Measurements from ENCODE around the gene PTGES3L. TPM values are rescaled to one million over a fixed set of nuclear protein-coding genes. Genes with fewer than 3 reads are reported as not detected.
"Not testable (repeated sequence)": the region's sequence is repeated elsewhere in the genome, so short reads cannot be mapped to it uniquely, and the experiment has no call there.

PTGES3L gene
- total RNA-seq, 2 donors from 2014 or later = 4.6 to 7.9 TPM

DNA sequence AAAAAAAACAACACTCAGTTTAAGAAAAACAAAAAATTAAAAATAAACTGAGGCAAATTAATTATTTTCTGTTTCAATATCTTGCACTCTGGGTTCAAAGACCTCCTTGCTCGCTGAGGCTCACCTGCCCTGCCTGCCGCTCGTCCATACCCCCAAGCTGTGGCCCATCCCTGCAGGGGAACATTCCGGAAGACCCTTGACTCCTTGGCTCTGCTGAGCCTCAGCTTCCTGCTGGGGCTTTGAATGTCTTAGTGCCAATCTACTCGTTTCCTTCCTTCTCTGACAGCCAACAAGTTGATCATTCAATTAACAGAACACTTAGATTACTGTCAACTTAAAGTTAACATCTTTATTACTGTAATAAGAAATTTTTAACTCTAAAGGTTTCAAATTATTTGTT lies 55.0 kb downstream of the PTGES3L start:
- no peak overlapping the region for H3K4me3 ChIP-seq (ENCODE audit: low read length)
- H3K4me1 Mint-ChIP-seq = peaks cover 9% of the 10 kb centered on the region
- H3K4me1 ChIP-seq (ENCODE audit: control insufficient read depth, insufficient read depth, low read length) = no peaks in the 10 kb centered on the region
- H3K27ac Mint-ChIP-seq = no peak overlapping the region
- peak; percentile 56 for DNase-seq
- H3K9me3 Mint-ChIP-seq = no peaks in the 10 kb centered on the region
- no peak overlapping the region for H3K9ac ChIP-seq (ENCODE audit: extremely low read depth, low read length, poor library complexity, severe bottlenecking)
- TF ChIP-seq, protein P1, sequence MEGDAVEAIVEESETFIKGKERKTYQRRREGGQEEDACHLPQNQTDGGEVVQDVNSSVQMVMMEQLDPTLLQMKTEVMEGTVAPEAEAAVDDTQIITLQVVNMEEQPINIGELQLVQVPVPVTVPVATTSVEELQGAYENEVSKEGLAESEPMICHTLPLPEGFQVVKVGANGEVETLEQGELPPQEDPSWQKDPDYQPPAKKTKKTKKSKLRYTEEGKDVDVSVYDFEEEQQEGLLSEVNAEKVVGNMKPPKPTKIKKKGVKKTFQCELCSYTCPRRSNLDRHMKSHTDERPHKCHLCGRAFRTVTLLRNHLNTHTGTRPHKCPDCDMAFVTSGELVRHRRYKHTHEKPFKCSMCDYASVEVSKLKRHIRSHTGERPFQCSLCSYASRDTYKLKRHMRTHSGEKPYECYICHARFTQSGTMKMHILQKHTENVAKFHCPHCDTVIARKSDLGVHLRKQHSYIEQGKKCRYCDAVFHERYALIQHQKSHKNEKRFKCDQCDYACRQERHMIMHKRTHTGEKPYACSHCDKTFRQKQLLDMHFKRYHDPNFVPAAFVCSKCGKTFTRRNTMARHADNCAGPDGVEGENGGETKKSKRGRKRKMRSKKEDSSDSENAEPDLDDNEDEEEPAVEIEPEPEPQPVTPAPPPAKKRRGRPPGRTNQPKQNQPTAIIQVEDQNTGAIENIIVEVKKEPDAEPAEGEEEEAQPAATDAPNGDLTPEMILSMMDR (conservative IDR thresholded peaks at IDR 0.05) = no peak
- no peaks in the 10 kb centered on the region for H3K27me3 ChIP-seq (ENCODE audit: control insufficient read depth, insufficient read depth, low read length, poor library complexity, severe bottlenecking)
- no peak overlapping the region for H3K4me3 Mint-ChIP-seq
- WGBS, 2 experiments (ENCODE audit: insufficient coverage in 1 of 2, insufficient read length in 1 of 2) = 17 to 41% methylated on average over 1 to 5 of the region's 5 CpGs
- H3K36me3 ChIP-seq (ENCODE audit: control insufficient read depth, insufficient read depth, low read length) = no peaks in the 10 kb centered on the region
- H3K27ac ChIP-seq (ENCODE audit: low read depth, low read length) = no peak overlapping the region
- no peaks in the 10 kb centered on the region for H3K9me3 ChIP-seq (ENCODE audit: control insufficient read depth, low read length)
- no peaks in the 10 kb centered on the region for H3K27me3 Mint-ChIP-seq (ENCODE audit: insufficient read depth)
- no peaks in the 10 kb centered on the region for H3K36me3 Mint-ChIP-seq (ENCODE audit: low read depth)

DNA sequence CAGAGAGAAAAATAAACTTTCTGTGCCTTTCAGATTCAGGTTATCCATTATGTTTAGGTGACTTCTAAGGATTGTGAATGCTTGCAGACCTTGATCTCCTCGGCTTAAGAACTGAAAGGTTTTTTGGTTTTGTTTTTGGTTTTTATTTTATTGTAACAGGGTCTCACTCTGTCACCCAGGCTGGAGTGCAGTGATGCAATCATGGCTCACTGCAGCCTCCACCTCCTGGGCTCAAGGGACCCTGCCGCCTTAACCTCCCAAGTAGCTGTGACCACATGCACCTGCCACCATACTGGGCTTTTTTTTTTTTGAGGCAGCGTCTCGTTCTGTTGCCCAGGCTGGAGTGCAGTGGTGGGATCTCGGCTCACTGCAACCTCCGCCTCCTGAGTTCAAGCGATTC lies 56.4 kb downstream of the PTGES3L start:
- H3K27me3 Mint-ChIP-seq (ENCODE audit: insufficient read depth); H3K27ac Mint-ChIP-seq; H3K4me3 ChIP-seq (ENCODE audit: low read length); H3K27me3 ChIP-seq (ENCODE audit: control insufficient read depth, insufficient read depth, low read length, poor library complexity, severe bottlenecking); H3K4me1 ChIP-seq (ENCODE audit: control insufficient read depth, insufficient read depth, low read length); H3K36me3 ChIP-seq (ENCODE audit: control insufficient read depth, insufficient read depth, low read length); DNase-seq; H3K9me3 Mint-ChIP-seq; H3K36me3 Mint-ChIP-seq (ENCODE audit: low read depth); H3K9me3 ChIP-seq (ENCODE audit: control insufficient read depth, low read length); H3K27ac ChIP-seq (ENCODE audit: low read depth, low read length); H3K9ac ChIP-seq (ENCODE audit: extremely low read depth, low read length, poor library complexity, severe bottlenecking); H3K4me3 Mint-ChIP-seq: not testable (repeated sequence)
- 90 to 100% methylated on average over 3 to 7 of the region's 7 CpGs for WGBS, 2 experiments (ENCODE audit: insufficient coverage in 1 of 2, insufficient read length in 1 of 2)
- peaks cover 16% of the 10 kb centered on the region for H3K4me1 Mint-ChIP-seq

DNA sequence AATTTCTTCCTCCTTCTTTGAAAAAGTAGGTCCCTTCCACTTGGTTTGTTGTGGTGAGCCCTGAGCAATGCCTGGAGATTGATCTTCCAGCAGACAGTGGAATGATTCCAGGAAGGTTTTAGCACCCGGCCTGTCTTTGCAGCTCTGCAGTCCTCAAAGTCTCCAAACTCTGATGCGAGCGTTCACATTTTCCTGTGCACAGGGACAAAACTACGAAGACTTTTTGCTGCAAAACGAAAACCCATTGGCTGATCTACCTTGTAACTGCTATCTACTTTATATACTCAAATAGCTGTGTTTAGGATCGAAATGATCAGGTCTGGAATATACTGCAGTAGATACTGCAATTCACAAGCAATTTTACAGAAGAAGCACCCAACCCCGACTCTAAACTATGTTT lies 57.6 kb downstream of the PTGES3L start:
- Mint-ChIP-seq H3K27me3 (ENCODE audit: insufficient read depth) (no peaks in the 10 kb centered on the region), H3K4me3 (no peak overlapping the region), H3K36me3 (ENCODE audit: low read depth) (no peaks in the 10 kb centered on the region), H3K9me3 (no peaks in the 10 kb centered on the region), H3K27ac (no peak overlapping the region), H3K4me1 (peaks cover 16% of the 10 kb centered on the region)
- no peak for DNase-seq
- no peak overlapping the region for H3K27ac ChIP-seq (ENCODE audit: low read depth, low read length)
- no peaks in the 10 kb centered on the region for H3K9me3 ChIP-seq (ENCODE audit: control insufficient read depth, low read length)
- TF ChIP-seq, protein P1 (conservative IDR thresholded peaks at IDR 0.05) = no peak
- H3K36me3 ChIP-seq (ENCODE audit: control insufficient read depth, insufficient read depth, low read length) = no peaks in the 10 kb centered on the region
- H3K4me1 ChIP-seq (ENCODE audit: control insufficient read depth, insufficient read depth, low read length) = no peaks in the 10 kb centered on the region
- no peak overlapping the region for H3K9ac ChIP-seq (ENCODE audit: extremely low read depth, low read length, poor library complexity, severe bottlenecking)
- H3K4me3 ChIP-seq (ENCODE audit: low read length) = no peak overlapping the region
- H3K27me3 ChIP-seq (ENCODE audit: control insufficient read depth, insufficient read depth, low read length, poor library complexity, severe bottlenecking) = no peaks in the 10 kb centered on the region
- WGBS, 2 experiments (ENCODE audit: insufficient coverage in 1 of 2, insufficient read length in 1 of 2) = 81 to 82% methylated on average over 6 to 7 of the region's 7 CpGs

DNA sequence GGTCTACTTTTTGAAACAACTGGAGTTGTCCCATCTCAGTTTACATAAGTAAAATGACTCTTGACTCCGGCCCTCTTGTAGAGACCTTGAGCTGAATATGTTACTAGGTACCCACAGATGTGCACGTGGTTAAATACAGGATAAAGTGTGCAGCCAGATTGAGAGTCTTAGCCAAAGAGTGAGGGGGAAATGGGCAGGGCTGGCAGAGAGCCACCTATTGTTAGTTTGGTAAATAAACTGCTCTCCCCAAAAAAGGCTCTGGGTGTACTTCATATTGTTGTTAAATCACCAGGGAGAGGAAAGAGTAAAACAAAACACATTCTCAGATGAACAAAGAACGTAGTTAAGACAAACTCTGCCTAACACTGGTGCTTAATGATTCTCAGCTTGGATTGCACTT lies 59.0 kb downstream of the PTGES3L start:
- no peak overlapping the region for H3K4me3 ChIP-seq (ENCODE audit: low read length)
- H3K27ac ChIP-seq (ENCODE audit: low read depth, low read length) = no peak overlapping the region
- Mint-ChIP-seq H3K27me3 (ENCODE audit: insufficient read depth) (no peaks in the 10 kb centered on the region), H3K9me3 (no peaks in the 10 kb centered on the region), H3K4me3 (no peak overlapping the region), H3K4me1 (peaks cover 16% of the 10 kb centered on the region), H3K36me3 (ENCODE audit: low read depth) (no peaks in the 10 kb centered on the region), H3K27ac (no peak overlapping the region)
- H3K27me3 ChIP-seq (ENCODE audit: control insufficient read depth, insufficient read depth, low read length, poor library complexity, severe bottlenecking) = no peaks in the 10 kb centered on the region
- DNase-seq = no peak
- no peaks in the 10 kb centered on the region for H3K9me3 ChIP-seq (ENCODE audit: control insufficient read depth, low read length)
- H3K9ac ChIP-seq (ENCODE audit: extremely low read depth, low read length, poor library complexity, severe bottlenecking) = no peak overlapping the region
- TF ChIP-seq, protein P1 (conservative IDR thresholded peaks at IDR 0.05) = no peak
- no peaks in the 10 kb centered on the region for H3K4me1 ChIP-seq (ENCODE audit: control insufficient read depth, insufficient read depth, low read length)
- no peaks in the 10 kb centered on the region for H3K36me3 ChIP-seq (ENCODE audit: control insufficient read depth, insufficient read depth, low read length)
- 78 to 81% methylated on average over 3 of the region's 3 CpGs for WGBS, 2 experiments (ENCODE audit: insufficient coverage in 1 of 2, insufficient read length in 1 of 2)

All from endodermal cell (in vitro differentiated cells).